SKM-1 (cell line): ENCODE measurements around the gene GRPR.
A peak's percentile ranks its signal among the peaks of the same experiment; 100 is the strongest.
"Not testable (repeated sequence)": the region's sequence is repeated elsewhere in the genome, so short reads cannot be mapped to it uniquely, and the experiment has no call there.

Source experiments
- DNase-seq: peaks from one replicate; lab custom pipeline; 2025; ENCODE audit not compliant: unreplicated experiment; lab: John Stamatoyannopoulos, UW

Gene GRPR

DNA sequence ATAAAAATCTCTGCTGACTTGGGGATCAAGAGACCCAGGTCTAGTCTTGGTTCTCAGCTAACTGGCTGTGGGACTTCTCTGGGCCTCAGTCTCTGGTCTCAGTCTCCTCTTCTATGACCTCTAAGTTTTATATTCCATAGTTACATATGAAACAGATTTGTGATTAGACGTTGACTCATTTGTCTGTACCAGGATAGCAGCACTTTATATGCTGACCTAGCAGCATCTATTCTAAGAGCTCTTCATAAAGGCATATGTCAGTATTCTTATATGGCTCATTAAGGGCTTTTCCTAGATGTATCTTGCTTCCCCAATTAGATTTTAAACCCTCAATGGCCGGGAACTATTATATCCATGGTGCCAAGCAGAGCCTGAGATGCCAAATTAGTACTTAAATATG lies 12.7 kb downstream of the GRPR start:
- DNase-seq: no peak

DNA sequence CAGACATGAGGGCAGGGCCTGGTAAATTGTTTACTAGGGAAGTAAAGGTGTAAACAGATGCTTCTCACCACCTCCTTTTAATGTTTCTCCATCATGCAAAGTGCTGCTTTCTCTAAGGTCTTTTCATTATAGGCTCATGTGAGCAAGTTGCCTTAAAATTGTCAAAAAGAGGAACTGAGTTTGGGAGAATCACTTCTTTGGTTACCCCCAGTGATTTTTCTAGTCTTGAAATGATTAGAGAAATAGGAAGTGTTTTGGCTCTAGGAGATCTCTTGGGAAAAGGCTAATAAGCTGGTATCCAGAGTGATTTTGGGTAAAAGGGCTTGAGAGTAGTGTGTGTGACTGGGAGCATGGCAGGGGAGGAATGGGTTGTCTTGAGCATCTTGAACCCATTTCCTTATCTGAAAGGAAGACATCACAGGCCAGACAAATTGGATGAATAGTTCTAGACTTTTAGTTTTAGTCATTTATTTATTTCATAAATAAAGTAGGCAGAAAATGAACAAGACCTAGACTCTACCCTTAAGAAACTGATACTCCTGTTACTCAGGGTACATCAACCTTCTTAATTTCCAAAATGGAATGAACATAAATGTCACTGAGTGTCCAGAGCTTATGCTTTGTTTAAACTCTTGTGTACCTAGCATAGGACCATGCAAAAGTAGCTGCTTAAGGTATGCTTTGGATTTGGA lies 14.2 kb downstream of the GRPR start:
- peak; percentile 1 for DNase-seq

DNA sequence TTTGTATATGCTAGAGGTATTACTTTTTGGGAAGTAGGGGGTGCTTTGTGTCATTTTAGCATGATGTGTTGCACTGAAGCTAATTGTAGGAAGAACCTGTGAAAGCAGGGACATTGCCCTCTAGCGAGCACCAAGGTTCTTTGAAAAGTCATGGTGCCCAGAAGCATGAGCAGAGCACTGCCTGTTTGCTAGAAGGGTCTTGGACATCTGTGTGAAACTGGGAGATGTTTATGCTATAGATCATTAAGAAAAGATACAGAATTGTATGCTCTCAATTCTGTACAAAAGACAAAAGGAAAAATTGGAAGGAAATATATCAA lies 14.7 kb downstream of the GRPR start:
- DNase-seq: peak; percentile 4

DNA sequence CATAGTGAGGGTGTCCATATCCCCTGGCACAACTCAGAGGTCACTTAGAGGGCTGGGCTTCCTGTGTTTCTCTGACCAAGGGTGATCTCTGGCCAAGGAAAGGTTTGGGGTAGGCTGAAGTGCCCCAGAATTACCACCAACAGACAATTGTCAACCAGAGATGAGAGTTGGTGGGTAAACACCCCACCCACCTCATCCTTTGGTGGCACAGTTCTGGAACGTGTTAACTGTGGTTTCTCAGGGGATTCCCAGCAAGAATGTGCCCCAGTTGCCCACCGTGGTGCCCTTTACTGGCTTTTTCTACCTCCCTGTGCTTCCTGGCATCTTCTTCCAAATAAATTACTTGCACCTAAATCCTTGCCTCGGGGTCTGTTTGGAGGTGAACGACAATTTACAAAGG lies 17.1 kb downstream of the GRPR start:
- no peak for DNase-seq

DNA sequence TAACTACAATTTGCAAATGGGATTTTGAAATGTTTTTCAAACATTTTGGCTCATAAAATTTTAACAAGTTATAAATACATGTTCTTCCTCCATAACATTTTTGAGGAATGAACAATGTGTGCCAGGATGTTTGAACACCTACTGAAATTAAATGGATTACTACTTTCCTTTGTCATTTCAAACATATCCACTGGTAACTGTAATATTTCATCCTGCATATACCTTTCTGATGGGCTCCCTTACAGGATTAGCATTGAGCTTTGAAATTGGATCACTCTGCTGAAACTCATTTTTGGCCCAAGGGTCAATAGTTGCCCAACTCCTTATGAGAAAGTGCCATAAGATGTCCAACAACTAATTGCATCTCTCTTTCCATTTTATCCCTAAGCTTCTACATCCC lies 17.6 kb downstream of the GRPR start:
- no peak for DNase-seq

DNA sequence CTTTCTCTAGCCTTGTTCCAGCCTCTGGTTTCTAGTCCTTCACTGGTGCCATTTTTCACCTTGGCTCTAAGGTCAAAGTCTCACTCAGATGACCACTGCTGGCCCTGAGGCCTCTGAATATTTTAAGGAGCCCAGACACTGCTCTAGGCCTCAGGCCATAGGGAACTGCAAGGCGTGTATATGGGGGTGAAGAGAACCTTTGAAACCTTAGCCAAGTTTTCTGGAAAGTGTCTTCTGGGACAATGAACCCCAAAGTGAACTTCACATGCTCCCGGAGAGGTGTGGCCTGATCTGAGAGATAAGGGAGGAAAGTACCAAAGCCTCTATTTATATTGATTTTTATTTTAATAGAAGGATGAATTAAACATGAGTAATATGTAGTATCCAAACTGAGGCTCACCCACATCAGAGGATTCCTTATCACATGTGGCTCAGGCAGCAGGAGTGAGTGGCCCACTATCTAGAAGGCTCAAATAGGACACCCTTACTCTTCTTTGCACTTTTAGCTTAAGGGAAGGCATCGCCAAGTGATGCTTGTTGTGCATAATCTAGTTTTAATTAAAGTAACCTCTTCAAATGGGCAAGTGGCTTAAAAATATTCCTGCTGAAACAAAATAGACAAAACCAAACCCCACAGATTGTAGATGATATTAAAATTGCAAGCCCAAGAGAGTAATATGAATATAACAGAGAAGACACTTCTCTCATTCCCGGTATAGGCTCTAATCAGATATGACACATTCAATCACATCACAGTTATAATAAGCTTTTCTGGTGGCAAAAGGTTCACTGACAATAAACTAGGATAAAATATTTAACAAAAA lies 18.3 kb downstream of the GRPR start:
- DNase-seq: no peak

DNA sequence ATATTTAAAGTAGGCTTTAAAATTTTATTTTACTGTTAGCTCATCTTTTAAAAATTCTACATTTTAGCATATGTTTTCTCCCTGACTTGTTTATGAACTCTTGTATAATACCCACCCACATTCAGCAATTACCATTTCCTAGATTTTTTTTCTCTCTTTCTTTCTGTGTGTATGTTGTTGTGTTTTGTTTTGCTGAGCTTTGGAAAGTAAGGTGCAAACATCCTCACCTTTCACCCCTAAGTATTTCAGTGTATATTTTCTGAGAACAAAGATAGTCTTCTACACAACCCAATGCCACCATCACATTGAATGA lies 18.8 kb downstream of the GRPR start:
- no peak for DNase-seq

DNA sequence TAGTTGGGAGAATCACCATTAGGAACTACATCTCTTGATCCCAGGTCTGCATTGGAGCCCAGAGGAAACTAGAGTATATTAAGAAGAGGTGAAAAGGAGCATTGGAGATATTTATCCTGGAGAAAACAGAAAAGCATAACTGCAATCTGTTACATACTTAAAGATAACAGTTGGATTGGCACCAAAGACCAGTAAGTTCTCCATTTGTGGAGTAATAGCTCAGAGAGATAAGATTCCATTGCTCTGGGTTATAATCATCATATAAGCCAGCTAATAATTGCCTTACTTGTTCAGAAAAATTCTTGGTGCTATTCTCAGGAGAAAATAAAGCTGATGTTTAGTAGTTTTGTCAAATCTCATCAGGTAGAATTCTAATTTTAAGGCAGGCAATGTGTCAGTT lies 20.6 kb downstream of the GRPR start:
- DNase-seq: no peak

DNA sequence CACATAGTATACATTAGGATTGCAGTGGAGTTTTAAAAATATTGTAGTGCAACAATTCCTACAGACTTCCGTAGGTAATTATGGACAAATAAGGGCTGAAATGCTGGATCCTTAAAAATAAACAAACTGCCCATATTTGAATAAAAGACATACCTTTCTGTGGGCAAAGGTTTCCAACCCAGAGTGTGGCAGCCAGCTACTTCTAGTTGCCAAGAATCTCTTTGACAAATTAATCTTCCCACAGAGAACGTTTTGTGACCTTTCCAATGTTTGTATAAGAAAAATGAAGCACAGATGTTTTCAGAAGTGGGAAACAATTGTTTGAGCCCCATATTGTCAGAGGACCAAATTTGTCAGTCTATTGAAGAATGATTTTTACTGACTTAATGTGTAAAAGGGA lies 21.1 kb downstream of the GRPR start:
- no peak for DNase-seq

DNA sequence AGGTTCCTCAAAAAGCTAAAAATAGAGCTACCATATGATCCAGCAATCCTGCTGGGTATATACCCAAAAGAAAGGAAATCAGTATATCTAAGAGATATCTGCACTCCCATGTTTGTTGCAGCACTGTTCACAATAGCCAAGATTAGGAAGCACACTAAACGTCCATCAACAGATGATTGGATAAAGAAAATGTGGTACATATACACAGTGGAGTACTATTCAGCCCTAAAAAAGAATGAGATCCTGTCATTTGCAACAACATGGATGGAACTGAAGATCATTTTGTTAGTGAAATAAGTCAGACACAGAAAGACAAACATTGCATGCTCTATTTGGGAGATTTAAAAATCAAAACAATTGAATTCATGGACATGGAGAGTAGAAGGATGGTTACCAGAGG lies 21.7 kb downstream of the GRPR start:
- not testable (repeated sequence) for DNase-seq

DNA sequence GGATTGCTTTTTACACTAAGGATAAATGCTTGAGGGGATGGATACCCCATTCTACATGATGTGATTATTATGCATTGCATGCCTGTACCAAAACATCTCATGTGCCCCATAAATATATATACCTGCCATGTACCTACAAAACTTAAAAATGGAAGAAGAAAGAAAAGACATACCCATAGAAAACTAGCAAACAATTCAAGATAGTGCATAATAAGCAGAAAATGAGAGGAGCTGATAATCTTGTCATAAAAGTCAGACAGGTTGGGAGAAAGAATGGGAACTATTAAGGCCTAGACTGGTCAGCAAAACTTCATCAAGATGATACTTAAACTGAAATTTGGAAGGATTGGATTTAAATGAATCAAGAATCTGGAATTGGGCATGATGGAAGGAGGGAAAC lies 22.3 kb downstream of the GRPR start:
- DNase-seq: no peak

DNA sequence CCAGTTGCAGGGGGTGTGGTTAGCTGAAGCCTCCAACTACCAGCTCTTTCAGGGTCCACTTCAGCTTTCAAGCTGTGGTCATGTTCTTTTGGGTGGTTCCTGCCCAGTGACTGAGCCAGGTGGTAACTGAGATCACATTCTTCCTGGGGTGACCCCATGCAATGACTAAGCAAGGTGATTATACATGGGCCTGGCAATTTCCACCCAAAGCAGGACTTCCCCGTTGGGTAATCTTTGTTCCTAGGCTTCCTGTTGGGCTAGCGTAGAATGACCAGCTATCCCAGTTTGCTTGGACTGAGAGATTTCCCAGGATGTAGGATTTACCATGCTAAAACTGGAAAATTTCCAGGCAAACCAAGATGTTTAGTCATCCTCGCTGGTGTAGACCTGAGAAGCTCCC lies 25.5 kb downstream of the GRPR start:
- DNase-seq: no peak

DNA sequence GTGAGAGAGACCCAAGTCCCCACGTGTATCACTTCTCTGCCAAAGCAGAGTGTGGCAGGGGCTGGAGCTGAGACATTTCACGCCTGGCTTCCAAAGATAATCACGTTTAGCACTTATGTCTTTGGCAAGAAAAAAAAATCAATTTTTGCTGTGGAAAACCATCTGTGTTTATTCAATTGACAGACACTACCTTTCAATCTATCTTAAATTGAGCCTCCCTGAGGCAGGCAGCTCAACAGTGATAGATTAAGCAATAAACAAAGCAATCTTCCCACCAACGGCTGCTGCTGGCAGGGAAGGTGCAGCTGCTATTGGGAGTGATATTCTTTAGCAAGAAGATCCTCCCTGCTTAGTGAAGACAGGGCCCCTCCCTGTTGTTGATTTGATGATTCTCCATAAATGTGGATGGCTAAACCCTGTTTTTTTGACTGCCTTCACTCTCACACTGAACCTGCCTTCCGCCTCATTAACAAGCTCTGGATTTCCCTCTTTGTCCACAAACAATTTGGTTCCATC lies 32.3 kb downstream of the GRPR start:
- DNase-seq: no peak

DNA sequence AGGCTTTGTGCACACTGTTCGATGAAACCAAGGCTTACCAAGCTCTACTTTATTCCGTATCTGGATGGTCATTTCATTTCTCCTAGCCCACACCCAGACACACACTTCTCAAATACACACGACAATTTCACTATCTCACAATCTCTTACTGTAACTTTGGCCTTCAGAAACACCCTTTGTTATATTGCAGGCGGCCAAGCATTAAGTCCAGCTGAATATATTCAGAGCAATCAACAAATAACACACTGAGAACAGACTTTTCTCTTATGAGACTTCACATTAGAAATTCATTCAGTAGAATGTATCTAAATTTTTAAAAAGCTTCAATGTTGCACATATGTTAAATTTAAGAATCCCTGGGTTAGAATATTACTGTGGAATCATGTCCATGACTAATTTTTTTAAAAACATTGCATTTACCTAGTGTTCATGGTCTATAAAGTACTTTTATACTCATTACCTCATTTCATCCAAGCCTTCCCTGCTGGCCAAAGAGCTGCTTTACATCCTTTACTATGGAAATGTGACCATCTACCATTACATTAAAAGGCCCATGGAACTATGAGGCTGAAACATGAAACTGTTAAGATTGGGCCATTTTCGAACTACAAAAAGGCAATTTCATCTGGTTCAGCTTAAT lies 33.4 kb downstream of the GRPR start:
- no peak for DNase-seq

DNA sequence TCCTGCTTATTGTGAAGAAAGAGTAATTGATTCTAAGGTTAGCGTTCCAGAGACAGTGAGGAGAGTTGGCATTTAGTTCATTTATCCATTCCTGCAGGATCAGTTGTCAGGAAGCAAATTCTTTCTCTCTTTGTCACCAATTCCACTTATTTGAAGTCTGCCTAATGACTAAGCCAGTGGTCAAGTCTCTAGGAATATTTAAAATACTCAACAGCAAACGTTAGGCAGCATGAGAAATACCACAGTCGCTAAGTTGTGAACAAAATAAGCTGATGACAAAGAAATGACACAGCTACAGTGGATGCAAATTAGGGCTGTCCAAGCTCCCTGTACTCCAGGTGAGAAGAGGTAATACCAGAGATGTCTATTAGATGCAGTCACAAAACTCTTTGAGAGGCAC lies 37.4 kb downstream of the GRPR start:
- DNase-seq: no peak

DNA sequence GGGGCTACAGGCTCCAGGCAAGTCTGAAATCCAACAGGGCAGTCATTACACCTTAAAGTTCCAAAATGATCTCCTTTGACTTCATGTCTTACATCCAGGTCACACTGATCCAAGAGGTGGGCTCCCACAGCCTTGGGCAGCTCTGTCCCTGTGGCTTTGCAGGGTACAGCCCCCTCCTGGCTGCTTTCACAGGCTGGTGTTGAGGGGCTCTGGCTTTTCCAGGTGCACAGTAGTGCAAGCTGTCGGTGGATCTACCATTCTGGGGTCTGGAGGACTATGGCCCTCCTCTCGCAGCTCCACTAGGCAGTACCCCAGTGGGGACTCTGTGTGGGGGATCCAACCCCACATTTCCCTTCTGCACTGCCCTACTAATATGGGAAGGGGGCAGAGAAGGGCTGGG lies 37.8 kb downstream of the GRPR start:
- DNase-seq: not testable (repeated sequence)

DNA sequence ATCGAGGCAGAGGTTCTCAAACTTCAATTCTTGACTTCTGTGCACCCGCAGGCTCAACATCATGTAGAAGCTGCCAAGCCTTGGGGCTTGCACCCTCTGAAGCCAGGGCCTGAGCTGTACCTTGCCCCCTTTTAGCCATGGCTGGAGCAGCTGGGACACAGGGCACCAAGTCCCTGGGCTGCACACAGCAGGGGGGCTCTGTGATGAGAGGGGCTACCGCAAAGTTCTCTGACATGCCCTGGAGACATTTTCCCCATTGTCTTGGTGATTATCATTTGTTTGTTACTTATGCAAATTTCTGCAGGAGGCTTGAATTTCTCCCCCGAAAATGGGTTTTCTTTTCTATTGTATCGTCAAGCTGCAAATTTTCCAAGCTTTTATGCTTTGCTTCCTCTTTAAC lies 39.0 kb downstream of the GRPR start:
- DNase-seq: no peak

DNA sequence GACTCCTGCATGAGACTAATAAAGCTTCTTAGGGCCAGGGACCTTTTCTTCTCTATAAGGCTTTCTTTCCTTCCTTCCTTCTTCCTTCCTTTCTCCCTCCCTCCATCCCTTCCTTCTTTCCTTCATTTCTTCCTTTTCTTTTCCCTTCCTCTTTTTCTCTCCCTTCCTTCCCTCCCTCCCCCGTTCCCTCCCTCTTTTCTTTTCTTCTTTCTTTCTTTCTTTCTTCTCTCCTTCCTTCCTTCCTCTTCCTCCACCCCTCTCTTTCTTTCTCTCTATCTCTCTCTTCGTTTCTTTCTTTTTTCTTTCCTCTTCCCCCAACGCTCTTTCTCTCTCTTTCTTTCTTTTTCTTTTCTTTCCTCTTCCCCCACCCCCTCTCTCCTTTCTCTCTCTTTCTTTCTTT lies 41.4 kb downstream of the GRPR start:
- DNase-seq: no peak

DNA sequence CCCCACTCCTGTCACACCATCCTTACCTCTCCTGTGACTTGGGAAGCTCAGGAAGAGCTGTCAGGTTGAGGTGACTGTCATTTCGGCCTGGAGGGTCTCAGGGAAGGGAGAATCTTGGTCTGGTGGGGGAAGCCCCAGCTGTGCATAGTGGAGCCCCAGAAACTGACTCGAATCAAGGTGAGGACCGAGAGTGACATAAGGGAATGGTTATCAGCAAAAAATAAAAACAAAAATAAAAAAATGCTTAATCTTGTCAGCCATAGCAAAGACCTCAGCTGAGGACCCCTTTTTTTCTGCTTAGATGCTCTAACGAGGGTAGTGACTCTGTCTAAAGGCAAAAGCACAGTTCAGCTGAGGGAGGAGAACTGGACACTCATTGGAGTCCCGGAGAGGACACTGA lies 43.8 kb downstream of the GRPR start, which contains the start of gene MAGEB17:
TSS of gene MAGEB17 (plus strand) at position 301 of the 400 bp plus-strand sequence. CDS start 2,902 bp downstream, outside the sequence.
- DNase-seq: no peak

DNA sequence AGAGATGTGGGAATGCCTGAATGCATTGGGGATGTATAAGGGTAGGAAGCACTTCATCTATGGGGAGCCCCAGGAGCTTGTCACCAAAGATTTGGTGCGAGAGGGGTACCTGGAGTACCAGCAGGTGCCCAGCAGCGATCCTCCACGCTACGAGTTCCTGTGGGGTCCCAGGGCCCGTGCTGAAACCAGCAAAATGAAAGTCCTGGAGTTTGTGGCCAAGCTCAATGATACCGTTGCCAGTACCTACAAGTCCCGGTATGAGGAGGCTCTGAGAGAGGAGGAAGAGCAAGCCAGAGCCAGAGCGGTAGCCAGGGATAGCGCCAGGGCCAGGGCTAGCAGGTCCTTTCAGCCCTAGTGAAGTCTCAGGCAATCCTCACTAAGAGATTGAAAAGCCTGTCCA lies 47.7 kb downstream of the GRPR start:
- no peak for DNase-seq

DNA sequence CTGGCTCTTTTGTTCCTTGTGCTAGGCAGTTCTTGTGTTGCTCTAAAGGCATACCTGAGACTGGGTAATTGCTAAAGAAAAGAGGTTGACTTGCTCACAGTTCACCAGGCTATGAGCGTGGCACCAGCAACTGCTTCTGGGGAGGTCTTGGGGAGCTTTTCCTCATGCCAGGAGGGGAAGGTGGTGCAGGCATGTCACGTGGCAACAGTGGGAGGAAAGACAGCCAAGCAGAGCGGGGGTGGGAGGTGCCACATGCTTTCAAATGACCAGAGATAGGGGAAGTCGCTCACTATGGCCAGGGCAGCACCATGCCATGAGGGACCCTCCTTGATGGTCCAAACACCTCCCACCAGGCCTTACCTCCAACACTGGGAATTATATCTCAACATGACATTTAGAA lies 48.6 kb downstream of the GRPR start:
- DNase-seq: no peak

DNA sequence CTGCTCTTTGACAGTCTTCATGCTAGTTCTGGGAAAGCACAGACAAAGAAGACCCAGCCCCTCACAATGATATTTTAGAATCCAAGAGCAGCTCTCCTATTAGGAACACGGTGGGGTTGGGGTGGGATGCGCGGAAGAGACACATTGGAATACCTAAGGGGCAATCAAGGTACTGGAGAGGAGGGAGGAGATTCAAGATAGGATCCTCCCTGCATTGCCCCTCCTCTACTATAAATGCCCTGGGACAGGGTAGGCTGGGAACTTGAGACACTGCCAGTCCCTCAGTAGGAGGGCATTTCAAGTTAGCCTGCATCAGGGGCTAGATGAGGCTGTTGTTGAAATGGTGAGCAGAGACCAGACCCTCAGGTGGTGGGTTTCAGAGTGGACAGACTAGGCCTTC lies 49.0 kb downstream of the GRPR start:
- DNase-seq: no peak
